Measurements from ENCODE around the gene NSUN7. TPM values are rescaled to one million over a fixed set of nuclear protein-coding genes. Genes with fewer than 3 reads are reported as not detected.
A peak's percentile ranks its signal among the peaks of the same experiment; 100 is the strongest.

NSUN7 gene
- polyA plus RNA-seq, 1 donor = 20.2 TPM

GRCh38 chr4:40733752-40734151 is 16.0 kb upstream of the NSUN7 start:
- DNase-seq = no peak

GRCh38 chr4:40734497-40734896 is 15.3 kb upstream of the NSUN7 start:
- DNase-seq = no peak

GRCh38 chr4:40736910-40737309 is 12.8 kb upstream of the NSUN7 start:
- peak; percentile 53 for DNase-seq

GRCh38 chr4:40737879-40738278 is 11.9 kb upstream of the NSUN7 start:
- no peak for DNase-seq

DNA sequence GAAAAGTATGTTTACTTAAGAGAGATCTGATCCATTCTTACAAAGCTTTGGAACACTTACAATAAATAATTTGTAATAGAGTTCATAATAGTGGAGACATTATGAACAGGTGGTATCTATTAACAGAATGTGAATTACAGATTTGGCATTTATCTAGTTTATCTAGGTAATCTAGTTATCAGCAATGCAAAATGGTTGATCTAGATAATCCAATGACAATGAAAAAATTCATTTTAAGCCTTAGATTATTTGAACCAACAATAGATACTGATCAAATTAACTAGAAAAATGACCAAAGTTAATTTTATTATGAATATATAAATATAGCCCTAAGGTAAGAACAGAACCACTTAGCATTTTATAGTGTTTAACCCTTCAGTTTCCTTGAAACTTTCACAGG is 10.4 kb upstream of the NSUN7 start:
- no peak for DNase-seq

- no peak for DNase-seq
Observed at GRCh38 chr4:40744218-40744617, 5.5 kb upstream of the NSUN7 start.

- DNase-seq = no peak
Observed at GRCh38 chr4:40745285-40745984, 4.3 kb upstream of the NSUN7 start.

- no peak for DNase-seq
Observed at GRCh38 chr4:40747207-40747835, 2.4 kb upstream of the NSUN7 start.

DNA sequence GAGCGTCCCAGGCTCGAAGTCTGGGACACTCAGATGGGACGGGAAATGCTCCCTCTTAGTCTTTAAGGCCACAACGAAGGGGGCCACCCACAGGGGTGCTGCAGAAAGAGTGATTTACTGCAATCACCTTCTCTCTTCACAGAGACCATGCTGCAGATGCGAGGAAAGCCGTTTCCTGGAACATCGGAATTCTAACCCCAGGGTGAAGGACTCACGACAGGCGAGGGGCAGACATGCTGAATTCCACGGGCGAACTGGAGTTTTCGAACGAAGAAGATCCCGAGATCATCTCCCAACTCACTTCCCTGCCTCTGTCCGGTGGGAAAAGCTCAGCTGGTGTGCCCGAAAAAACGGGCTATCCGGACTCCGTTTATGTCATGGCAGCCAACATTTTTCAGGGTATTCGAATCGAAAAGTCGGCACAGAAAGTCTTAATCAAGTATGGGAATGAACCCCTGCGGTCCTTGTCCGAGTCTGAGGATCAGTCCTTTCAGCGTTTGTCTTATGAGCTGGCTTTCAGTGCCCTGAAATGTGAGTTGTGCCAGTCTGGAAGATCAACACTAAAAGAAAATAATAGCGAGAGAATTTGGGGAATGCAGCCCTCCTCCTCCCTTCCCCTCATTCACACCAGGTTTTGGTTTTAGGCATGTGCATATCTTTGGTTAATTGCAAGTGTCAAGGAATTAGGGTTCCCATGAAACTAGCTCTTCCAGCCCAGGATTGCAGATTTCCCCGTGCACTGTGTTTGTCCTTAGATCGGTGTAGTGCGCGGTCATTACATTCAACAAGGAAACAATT is 905 bp downstream of the NSUN7 start:
- DNase-seq = peak; percentile 34

DNA sequence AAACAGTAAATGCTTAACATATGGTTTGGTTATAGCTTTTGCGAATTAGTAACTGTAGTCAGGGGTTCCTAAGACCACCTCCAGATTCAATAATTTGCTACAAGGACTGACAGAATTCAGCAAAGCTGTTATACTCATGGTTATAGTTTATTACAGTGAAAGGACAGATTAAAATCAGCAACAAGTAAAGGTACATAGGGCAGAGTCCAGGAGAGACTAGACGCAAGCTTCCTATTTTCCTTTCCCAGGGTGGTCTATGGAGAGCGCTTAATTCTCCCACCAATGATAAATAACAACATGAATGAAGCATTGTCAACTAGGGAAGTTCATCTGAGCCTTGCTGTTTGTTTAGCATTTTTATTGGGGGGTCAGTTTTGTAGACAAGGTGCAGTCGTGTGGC is 5.9 kb downstream of the NSUN7 start:
- DNase-seq = no peak

DNA sequence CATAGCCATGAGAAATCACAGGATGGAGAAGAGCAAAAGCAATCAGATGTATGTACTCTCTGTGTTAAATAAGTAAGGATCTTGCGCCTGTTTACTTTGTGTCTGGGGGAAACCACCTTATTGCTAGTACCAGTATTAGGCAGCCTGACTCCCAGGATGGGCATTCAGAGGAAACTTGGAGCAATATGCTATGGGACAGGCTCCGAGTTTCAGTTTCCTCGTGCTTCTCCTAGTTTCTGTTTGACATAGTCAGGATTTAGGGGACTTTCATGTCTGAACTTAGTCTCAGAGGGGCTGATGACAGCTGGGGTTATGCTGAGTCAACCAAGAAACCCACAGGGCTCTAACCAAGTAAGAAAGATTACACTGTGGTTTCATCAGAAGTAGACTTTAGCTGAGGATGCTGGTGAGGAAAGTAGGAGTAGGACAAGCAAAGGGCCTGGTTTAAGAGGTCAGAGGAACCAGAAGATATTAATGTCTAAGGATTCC is 13.5 kb downstream of the NSUN7 start:
- DNase-seq = no peak

- no peak for DNase-seq
Observed at GRCh38 chr4:40769266-40769665, 19.5 kb downstream of the NSUN7 start.

DNA sequence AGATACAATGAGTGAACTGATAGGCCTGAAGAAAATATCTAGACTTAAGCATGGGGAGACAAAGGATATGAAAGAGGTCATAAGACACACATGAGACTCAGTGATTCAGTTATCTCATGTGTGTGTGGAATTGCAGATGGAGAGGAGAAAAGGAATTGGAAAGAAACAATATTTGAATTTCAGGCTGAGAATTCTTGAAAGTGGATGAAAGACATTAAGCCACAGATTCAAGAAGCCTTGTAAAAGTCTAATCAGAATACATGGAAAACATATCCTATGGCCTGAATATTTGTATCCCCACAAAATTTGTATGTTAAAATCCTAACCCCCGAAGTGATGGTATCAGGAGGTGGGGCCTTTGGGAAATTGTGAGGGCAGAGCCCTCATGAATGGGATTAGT is 28.3 kb downstream of the NSUN7 start:
- no peak for DNase-seq

- DNase-seq = no peak
Observed at GRCh38 chr4:40782876-40783275, 33.1 kb downstream of the NSUN7 start.

- no peak for DNase-seq
Observed at GRCh38 chr4:40785727-40786126, 36.0 kb downstream of the NSUN7 start.

DNA sequence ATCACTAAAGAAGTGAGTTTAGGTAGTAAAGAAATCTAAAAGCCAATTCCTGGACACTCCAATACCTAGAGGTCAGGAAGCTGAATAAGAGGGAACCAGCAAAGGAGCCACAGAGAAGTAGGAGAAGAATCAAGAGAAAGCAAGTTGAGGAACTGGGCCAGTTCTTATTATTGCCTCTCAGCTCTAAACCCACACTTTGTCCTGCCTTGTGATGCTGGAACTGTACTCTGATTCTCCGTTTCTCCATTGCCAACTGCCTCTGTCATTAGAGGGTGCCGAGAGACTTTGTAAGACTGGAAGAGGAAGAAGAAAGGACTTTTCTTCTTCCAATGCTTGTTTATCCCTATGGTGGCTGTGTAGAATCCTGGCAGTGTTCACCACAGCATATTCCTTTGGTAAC is 38.6 kb downstream of the NSUN7 start:
- DNase-seq = no peak

- no peak for DNase-seq
Observed at GRCh38 chr4:40789031-40789430, 39.3 kb downstream of the NSUN7 start.

- DNase-seq = no peak
Observed at GRCh38 chr4:40789771-40790170, 40.0 kb downstream of the NSUN7 start.

- DNase-seq = no peak
Observed at GRCh38 chr4:40800064-40800463, 50.3 kb downstream of the NSUN7 start.

DNA sequence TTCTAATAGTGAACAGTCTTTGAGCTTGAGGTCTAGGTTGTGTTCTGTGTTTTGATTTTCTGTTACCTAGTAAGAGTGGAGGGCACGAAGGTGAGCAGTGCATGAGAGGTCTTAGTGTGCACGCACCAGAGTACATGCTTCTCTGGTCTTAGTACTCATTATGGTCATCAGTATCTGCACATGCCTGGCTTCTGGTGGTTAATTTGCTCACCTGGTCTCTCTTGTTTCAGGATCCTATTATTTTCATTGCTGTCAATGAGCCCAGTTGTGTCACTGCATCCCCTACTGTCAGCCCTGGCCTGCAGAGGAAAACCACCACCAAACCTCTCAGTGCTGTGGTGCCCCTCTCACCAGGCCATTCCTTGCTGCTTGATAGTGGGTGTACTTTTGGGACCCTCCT is 54.8 kb downstream of the NSUN7 start:
- no peak for DNase-seq

DNA sequence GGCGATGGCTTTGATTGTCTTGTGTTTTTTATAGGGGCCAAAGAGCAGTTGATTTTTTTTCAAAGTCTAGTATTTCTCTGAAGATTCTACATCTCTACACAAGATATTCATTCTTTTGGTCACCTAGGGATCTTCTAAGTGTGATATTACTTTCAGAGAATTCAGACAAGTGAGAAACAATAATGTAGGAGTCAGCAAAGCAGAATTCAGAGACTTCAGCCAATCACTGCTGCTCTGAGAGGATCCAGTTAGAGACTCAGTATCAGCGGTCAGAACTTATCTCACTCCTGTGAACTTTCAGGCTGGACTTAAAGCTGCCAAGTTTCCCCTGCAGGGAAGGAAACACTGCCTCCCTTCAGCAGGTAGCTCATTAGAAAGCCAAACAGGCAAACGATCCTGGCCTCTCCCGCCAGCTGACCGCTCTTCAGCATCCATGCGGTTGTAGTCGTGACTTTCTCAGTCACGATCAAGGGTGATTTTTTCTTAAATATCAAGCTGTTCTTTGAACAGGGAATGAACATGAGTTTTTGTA is 59.2 kb downstream of the NSUN7 start:
- DNase-seq = no peak

- DNase-seq = no peak
Observed at GRCh38 chr4:40811956-40812355, 62.2 kb downstream of the NSUN7 start.

DNA sequence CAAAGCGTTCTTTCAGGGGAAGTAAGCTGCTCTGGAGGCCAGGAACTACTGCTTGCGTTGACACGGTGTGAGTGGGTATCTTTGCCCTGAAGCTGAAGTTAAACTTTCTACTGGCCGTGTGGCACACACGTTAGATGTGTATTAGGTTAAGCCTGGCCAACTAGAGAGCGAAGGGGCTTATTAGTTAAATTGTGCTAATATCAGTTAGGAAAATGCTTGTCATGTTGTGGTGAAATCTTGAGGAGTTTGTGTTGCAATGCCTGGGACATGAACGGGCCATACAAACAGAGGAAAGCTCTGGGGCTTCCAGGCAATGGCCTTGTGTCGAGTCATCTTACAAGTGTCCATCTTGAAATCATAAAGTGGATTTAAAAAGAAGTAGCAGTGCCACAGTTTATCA is 62.6 kb downstream of the NSUN7 start:
- DNase-seq = no peak
